Breast epithelium (tissue), 4 donors: ENCODE results near the gene ZNF133. TPM values are rescaled to one million over a fixed set of nuclear protein-coding genes. Genes with fewer than 3 reads are reported as not detected.
"Not testable (repeated sequence)": the region's sequence is repeated elsewhere in the genome, so short reads cannot be mapped to it uniquely, and the experiment has no call there.

Experiments used
- DNase-seq, 2 donors: peaks; one replicate each; pipeline ENCODE4 v3.0.0-alpha.2; 2019; ENCODE audit warnings: low spot score in 2 of 2
- H3K27ac ChIP-seq, 2 donors: fragments of 200-600 bp; sonication (generic) in 1 of 2; one replicate each; pipeline ENCODE4 v1.5.1; 2016 to 2019; ENCODE audit warnings: mild to moderate bottlenecking in 1 of 2
- H3K27me3 ChIP-seq, 2 donors: fragments of 200-600 bp; sonication (generic) in 1 of 2; one replicate each; pipeline versions ENCODE4 v1.5.1 to v1.6.0; 2017 to 2019; ENCODE audit warnings: control low read depth in 1 of 2, mild to moderate bottlenecking in 1 of 2
- H3K36me3 ChIP-seq: fragments of 200-600 bp; one replicate; pipeline ENCODE4 v1.5.1; 2019
- H3K4me1 ChIP-seq, 2 donors: fragments of 200-600 bp; sonication (generic); one replicate each; pipeline ENCODE4 v1.5.1; 2016 to 2019; ENCODE audit warnings: control low read depth in 1 of 2
- H3K4me3 ChIP-seq, 3 donors: fragments of 200-600 bp; sonication (generic); 1 replicate in 2 of 3; 2 replicates in 1 of 3; pipeline ENCODE4 v1.5.1; 2016 to 2019; ENCODE audit warnings: mild to moderate bottlenecking in 3 of 3, moderate library complexity in 2 of 3
- H3K9me3 ChIP-seq, 2 donors: fragments of 200-600 bp; sonication (generic) in 1 of 2; one replicate each; pipeline ENCODE4 v1.5.1; 2016 to 2019; ENCODE audit warnings: control low read depth in 1 of 2
- POLR2A ChIP-seq: fragments of 450-650 bp; IDR thresholded peaks from one replicate; pipeline ENCODE4 v1.6.1; 2016; ENCODE audit warnings: antibody characterized with exemption, mild to moderate bottlenecking, moderate library complexity
- POLR2AphosphoS5 ChIP-seq, 3 donors: sonication (generic); formaldehyde crosslinking; IDR thresholded peaks; one replicate each; pipeline ENCODE4 v1.6.1; 2017; ENCODE audit warnings: antibody characterized with exemption in 3 of 3
- intact Hi-C: fragments of 100-400 bp; cut with DNase I; formaldehyde crosslinking; loops from one replicate; pipeline ENCODE4 v1.15.1; 2023; ENCODE audit warnings: low total_unique reads
- total RNA-seq, 3 donors: library from RNA; depleted of rRNA; stranded (reverse); fragments of >200 nt; gene quantifications; one replicate each; pipeline ENCODE4 v1.1.0, GENCODE V29; 2016
- TF ChIP-seq, protein P1 (sequence below), 3 donors: fragments of 450-650 bp; IDR thresholded peaks; one replicate each; pipeline ENCODE4 v1.5.1; 2016 to 2017; ENCODE audit warnings: antibody characterized with exemption in 3 of 3, mild to moderate bottlenecking in 3 of 3, moderate library complexity in 3 of 3

Gene ZNF133
- total RNA-seq, 3 donors from 2014 or later: 20.0 to 37.5 (median 33.1) TPM

DNA sequence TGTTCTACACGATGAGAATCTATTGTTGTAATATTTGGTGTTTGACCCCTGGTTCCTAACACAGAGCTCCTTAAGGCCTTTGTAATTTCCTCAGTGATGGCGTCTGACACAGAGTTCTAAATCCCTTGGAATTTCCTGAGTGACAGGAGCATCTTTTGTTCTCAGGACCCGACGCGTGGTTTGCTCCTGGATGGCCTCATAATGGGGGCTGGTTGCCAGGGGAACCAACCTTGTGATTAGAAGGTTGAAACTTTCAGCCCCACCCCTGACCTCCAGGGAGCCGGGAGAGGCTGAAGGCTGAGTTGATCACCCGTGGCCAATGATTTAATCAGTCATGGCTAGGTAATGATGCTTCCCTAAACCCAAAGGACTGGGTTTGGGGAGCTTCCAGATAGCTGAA, 20.5 kb upstream of the ZNF133 start:
- Histone ChIP-seq H3K36me3 (no peaks in the 10 kb centered on the region), H3K27ac (no peak overlapping the region), H3K4me1 (no peaks in the 10 kb centered on the region), H3K27me3 (no peaks in the 10 kb centered on the region), H3K4me3 (no peak overlapping the region), H3K9me3 (no peaks in the 10 kb centered on the region)
- intact Hi-C loops: no loop called here
- TF ChIP-seq POLR2A (no peak), POLR2AphosphoS5 (IDR thresholded peaks at IDR 0.05) (no peak)
- TF ChIP-seq, protein P1, sequence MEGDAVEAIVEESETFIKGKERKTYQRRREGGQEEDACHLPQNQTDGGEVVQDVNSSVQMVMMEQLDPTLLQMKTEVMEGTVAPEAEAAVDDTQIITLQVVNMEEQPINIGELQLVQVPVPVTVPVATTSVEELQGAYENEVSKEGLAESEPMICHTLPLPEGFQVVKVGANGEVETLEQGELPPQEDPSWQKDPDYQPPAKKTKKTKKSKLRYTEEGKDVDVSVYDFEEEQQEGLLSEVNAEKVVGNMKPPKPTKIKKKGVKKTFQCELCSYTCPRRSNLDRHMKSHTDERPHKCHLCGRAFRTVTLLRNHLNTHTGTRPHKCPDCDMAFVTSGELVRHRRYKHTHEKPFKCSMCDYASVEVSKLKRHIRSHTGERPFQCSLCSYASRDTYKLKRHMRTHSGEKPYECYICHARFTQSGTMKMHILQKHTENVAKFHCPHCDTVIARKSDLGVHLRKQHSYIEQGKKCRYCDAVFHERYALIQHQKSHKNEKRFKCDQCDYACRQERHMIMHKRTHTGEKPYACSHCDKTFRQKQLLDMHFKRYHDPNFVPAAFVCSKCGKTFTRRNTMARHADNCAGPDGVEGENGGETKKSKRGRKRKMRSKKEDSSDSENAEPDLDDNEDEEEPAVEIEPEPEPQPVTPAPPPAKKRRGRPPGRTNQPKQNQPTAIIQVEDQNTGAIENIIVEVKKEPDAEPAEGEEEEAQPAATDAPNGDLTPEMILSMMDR (IDR thresholded peaks at IDR 0.05): no peak
- no peak for DNase-seq

DNA sequence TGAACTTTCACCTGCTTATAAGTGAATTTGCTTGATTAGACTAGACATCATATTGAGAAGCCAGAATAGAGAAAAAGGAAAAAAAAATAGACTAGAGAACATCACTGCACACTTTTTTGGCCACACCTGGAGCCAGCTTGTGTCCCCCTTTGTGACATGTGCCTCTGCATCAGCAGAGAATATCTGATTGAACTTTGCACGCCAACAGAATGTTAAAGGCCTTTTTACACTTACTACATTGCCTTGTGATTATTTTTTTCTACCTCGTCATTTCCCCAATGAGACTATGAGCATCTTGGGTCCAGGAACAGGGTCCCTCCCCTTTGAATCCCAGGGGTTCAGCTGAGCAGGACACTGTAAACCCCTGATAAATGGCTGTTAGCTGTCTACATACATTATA, 17.2 kb upstream of the ZNF133 start:
- intact Hi-C loops: no loop called here
- no peak for TF ChIP-seq POLR2A
- no peak for TF ChIP-seq POLR2AphosphoS5 (IDR thresholded peaks at IDR 0.05)
- TF ChIP-seq, protein P1 (IDR thresholded peaks at IDR 0.05): no peak
- H3K27me3 ChIP-seq: no peaks in the 10 kb centered on the region
- no peaks in the 10 kb centered on the region for H3K4me1 ChIP-seq
- H3K36me3 ChIP-seq: no peaks in the 10 kb centered on the region
- DNase-seq: no peak
- H3K4me3 ChIP-seq: no peak overlapping the region
- no peak overlapping the region for H3K27ac ChIP-seq
- no peaks in the 10 kb centered on the region for H3K9me3 ChIP-seq

DNA sequence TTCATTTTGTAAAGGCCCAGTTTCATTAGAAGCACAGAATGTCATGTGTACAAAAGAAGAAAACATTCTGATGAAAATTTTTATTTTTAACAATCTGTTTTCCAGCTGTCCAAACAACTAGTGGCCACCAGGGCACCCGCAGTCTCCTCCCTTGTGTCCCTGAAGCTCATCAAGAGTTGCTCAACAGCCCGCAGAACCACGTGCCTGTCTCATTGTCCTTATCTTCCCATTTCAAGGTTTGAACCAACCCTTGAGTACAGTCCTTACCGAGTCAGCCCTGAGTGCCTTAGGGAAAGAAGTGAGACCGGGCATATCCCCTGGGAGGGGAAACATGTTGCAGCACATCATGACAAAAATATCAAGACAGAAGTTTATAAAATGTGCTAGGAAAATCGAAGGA, 15.9 kb upstream of the ZNF133 start:
- no peak overlapping the region for H3K27ac ChIP-seq
- intact Hi-C loops: no loop called here
- H3K27me3 ChIP-seq: no peaks in the 10 kb centered on the region
- no peak for DNase-seq
- H3K4me3 ChIP-seq: no peak overlapping the region
- H3K4me1 ChIP-seq: no peaks in the 10 kb centered on the region
- TF ChIP-seq POLR2AphosphoS5 (IDR thresholded peaks at IDR 0.05): no peak
- no peak for TF ChIP-seq POLR2A
- TF ChIP-seq, protein P1 (IDR thresholded peaks at IDR 0.05): no peak
- H3K9me3 ChIP-seq: no peaks in the 10 kb centered on the region
- H3K36me3 ChIP-seq: no peaks in the 10 kb centered on the region

DNA sequence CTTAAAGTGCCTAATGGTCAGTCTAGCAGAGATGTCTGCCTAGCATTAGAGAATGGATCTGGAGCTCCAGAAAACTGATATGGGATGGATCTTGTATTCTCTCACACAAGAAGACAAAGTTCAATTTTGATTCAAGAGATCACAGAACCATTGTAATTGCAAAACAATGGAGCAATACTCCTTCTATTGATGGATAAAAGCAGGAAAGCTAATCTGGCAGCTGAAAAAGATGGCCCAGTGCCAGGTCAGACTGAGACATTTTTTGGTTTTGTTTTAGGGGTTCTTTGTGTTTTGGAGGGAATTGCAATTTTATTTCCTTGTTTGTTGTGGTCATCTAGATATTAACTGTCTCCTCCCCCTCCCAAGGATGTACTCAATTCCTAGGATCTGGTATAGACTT, 14.6 kb upstream of the ZNF133 start:
- H3K27ac ChIP-seq: no peak overlapping the region
- H3K9me3 ChIP-seq: no peaks in the 10 kb centered on the region
- intact Hi-C loops: no loop called here
- DNase-seq: no peak
- H3K27me3 ChIP-seq: no peaks in the 10 kb centered on the region
- TF ChIP-seq POLR2AphosphoS5 (IDR thresholded peaks at IDR 0.05) (no peak), POLR2A (no peak)
- TF ChIP-seq, protein P1 (IDR thresholded peaks at IDR 0.05): no peak
- no peak overlapping the region for H3K4me3 ChIP-seq
- no peaks in the 10 kb centered on the region for H3K4me1 ChIP-seq
- no peaks in the 10 kb centered on the region for H3K36me3 ChIP-seq

DNA sequence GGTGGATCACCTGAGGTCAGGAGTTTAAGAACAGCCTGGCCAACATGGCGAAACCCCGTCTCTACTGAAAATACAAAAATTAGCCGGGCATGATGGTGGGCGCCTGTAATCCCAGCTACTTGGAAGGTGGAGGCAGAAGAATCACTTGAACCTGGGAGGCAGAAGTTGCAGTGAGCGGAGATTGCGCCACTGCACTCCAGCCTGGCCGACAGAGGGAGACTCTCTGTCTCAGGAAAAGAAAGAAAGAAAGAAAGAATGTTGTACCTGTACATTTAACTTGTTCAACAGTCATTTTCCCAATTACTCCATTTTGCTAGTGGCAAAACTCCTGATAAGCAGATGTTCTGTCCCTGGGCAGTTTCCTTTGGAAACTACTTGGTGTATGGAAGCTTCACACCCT, 12.4 kb upstream of the ZNF133 start:
- H3K36me3 ChIP-seq, H3K27me3 ChIP-seq, H3K4me3 ChIP-seq, DNase-seq, H3K27ac ChIP-seq, H3K4me1 ChIP-seq, H3K9me3 ChIP-seq, intact Hi-C loops: not testable (repeated sequence)

DNA sequence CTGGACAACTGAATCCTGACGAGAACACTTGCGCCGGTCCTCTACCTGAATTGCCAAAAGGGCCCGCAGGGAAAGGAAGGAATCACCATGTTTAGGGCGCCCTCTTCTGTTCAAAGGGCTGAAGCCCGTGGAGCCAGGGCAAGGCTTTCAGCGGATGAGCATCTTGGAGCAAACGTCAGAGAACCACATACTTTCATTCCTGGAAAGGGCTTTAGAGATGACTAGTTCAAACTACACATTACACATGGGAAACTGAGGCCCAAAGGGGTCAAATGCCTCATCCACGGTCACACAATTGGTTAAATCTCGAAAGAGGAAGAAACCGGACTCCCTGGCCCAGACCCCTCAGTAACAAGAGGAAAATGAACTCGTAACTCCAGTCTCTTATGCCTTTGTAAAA, 11.5 kb upstream of the ZNF133 start:
- H3K27ac ChIP-seq: no peak overlapping the region
- no peak overlapping the region for H3K4me3 ChIP-seq
- peak in 1 of 3 donors; percentile 50 for TF ChIP-seq POLR2AphosphoS5 (IDR thresholded peaks at IDR 0.05)
- no peak for TF ChIP-seq POLR2A
- TF ChIP-seq, protein P1 (IDR thresholded peaks at IDR 0.05): peak in 2 of 3 donors; percentile 61 to 76
- H3K4me1 ChIP-seq: no peaks in the 10 kb centered on the region
- intact Hi-C loops: no loop called here
- H3K9me3 ChIP-seq: no peaks in the 10 kb centered on the region
- peaks cover 0 to 6% of the 10 kb centered on the region in 2 donors for H3K27me3 ChIP-seq
- no peaks in the 10 kb centered on the region for H3K36me3 ChIP-seq
- peak; percentile 62 to 69 for DNase-seq
